Measurements from ENCODE around the gene CNIH2. TPM values are rescaled to one million over a fixed set of nuclear protein-coding genes. Genes with fewer than 3 reads are reported as not detected.
A peak's percentile ranks its signal among the peaks of the same experiment; 100 is the strongest.

The CNIH2 gene
- total RNA-seq, 3 donors from 2014 or later (not counting 1 experiment from before 2014, with no cell fraction given), result 6.3 to 8.8 (median 7.1) TPM

DNA sequence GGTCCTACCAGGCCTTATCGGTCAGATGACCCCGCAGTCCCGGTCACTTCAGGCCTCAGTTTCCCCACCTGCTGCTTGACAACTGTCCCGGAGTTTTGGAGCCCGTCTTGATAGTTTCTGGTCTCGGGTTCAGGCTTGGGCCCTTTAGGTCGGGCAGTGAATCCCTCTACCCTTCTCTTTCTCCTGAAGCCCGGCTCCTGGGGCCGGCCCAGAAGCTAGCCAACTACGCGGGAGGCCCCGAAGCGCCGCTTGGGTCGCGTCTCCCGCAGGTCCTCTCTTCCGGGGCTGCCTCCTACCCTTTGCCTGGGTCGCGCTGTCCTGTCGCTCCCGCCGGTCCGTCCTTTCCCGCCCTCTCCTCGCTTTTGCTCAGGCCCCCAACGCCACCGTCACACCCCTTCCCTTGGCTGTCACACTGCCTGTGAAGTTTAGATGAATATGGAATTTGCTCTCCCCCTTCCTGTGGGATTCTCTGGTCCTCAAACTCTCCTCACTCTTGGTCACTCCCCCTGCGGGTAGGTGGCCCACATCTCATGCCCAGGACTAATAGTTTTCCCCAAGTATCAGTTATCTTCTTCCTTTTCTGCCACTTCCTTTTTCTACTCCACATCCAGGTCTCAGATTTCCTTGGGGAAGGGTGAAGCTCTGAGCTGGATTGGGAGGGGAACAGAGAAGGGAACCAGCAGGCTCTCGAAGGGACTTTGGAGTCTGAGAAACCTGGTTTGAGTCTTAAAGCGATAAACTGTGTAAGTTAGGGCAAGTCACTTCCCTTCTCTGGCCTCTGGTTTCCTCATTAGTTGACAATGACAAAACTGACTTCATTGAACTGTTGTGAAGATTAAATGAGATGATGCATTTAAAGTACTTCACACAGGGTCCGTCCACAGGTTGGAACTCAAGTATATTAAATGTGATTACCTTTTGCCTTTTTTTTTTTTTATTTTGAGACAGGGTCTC is 8.7 kb upstream of the CNIH2 start:
- intact Hi-C loops (cut with micrococcal nuclease), result loop anchor here (1.0 kb wide), 2 partner anchors 13 to 20 kb away; partner anchors contain the start of gene YIF1A
- DNase-seq (peak in 1 of 2 donors; percentile 46), ATAC-seq (no peak)
- Histone ChIP-seq H3K9me3 (ENCODE audit: control insufficient read depth, insufficient read depth, low read length) (no peaks in the 10 kb centered on the region), H3K27me3 (ENCODE audit: control insufficient read depth, insufficient read depth, low read length) (no peaks in the 10 kb centered on the region), H3K4me1 (ENCODE audit: control insufficient read depth, insufficient read depth, low read length) (peaks cover 72% of the 10 kb centered on the region), H3K36me3 (ENCODE audit: control insufficient read depth, insufficient read depth, low read length) (peaks cover 30% of the 10 kb centered on the region), H3K4me3 (ENCODE audit: low read length) (peak overlapping the region; percentile 89), H3K27ac (ENCODE audit: low read length) (peak overlapping the region; percentile 85)
- WGBS (ENCODE audit: insufficient coverage), result 3% methylated on average over 32 of the region's 32 CpGs
- Mint-ChIP-seq H3K4me1 (peaks cover 59 to 65% of the 10 kb centered on the region in 2 donors), H3K36me3 (peaks cover 11% of the 10 kb centered on the region), H3K27me3 (ENCODE audit: low read depth in 2 of 2) (no peaks in the 10 kb centered on the region), H3K9me3 (no peaks in the 10 kb centered on the region), H3K27ac (peak overlapping the region; percentile 95 to 98), H3K4me3 (peak overlapping the region; percentile 97)
- TF ChIP-seq, protein P1, sequence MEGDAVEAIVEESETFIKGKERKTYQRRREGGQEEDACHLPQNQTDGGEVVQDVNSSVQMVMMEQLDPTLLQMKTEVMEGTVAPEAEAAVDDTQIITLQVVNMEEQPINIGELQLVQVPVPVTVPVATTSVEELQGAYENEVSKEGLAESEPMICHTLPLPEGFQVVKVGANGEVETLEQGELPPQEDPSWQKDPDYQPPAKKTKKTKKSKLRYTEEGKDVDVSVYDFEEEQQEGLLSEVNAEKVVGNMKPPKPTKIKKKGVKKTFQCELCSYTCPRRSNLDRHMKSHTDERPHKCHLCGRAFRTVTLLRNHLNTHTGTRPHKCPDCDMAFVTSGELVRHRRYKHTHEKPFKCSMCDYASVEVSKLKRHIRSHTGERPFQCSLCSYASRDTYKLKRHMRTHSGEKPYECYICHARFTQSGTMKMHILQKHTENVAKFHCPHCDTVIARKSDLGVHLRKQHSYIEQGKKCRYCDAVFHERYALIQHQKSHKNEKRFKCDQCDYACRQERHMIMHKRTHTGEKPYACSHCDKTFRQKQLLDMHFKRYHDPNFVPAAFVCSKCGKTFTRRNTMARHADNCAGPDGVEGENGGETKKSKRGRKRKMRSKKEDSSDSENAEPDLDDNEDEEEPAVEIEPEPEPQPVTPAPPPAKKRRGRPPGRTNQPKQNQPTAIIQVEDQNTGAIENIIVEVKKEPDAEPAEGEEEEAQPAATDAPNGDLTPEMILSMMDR (IDR thresholded peaks at IDR 0.05), result no peak

DNA sequence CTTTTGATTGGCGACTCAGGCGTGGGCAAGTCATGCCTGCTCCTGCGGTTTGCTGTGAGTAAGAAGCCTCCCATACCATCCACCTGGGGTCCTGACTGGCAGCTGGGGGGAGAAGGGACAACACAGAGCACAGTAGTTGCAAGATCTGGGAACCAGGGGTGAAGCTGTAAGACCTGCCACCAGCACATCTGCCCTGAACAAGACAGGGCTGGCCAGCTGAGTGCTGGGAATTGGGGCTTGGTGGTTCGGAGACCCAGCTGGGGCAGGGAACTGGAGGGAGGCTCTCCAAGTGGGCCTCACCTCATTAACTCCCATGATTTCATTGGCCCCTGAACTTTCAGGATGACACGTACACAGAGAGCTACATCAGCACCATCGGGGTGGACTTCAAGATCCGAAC is 6.2 kb upstream of the CNIH2 start:
- peaks cover 86% of the 10 kb centered on the region for H3K4me1 ChIP-seq (ENCODE audit: control insufficient read depth, insufficient read depth, low read length)
- intact Hi-C loops (cut with micrococcal nuclease), result no loop called here

DNA sequence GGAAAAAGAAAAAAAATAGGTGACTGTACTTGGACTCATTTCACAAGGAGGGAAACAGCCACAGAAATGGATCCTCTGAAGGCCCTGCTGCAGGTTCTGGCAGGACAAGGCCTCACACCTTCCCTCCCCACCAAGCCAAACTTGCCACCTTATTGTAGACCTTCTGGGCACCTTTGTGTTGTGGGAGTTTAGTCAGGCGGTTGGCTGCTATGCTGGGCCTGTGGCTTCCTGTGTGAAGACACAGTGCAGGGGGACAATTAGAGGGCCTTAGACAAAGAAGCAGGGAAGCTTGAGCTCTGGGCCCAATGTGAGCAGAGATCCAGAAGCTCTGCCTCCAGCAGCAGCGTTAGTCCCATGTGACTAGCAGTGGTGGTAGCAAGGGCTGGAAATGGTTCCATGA is 5.4 kb upstream of the CNIH2 start:
- peaks cover 87% of the 10 kb centered on the region for H3K4me1 ChIP-seq (ENCODE audit: control insufficient read depth, insufficient read depth, low read length)
- Mint-ChIP-seq H3K9me3 (no peaks in the 10 kb centered on the region), H3K4me3 (peak overlapping the region; percentile 70), H3K36me3 (peaks cover 14% of the 10 kb centered on the region), H3K27me3 (ENCODE audit: low read depth in 2 of 2) (no peaks in the 10 kb centered on the region), H3K27ac (peak overlapping the region; percentile 76 to 86), H3K4me1 (peaks cover 59 to 79% of the 10 kb centered on the region in 2 donors)
- peak; percentile 54 to 70 for DNase-seq
- no peaks in the 10 kb centered on the region for H3K27me3 ChIP-seq (ENCODE audit: control insufficient read depth, insufficient read depth, low read length)
- intact Hi-C loops (cut with micrococcal nuclease), result no loop called here
- WGBS (ENCODE audit: insufficient coverage), result 31% methylated on average over 2 of the region's 2 CpGs
- peaks cover 47% of the 10 kb centered on the region for H3K36me3 ChIP-seq (ENCODE audit: control insufficient read depth, insufficient read depth, low read length)
- peak; percentile 34 to 55 (median 49) for ATAC-seq
- TF ChIP-seq, protein P1 (IDR thresholded peaks at IDR 0.05), result no peak
- H3K4me3 ChIP-seq (ENCODE audit: low read length), result no peak overlapping the region
- H3K9me3 ChIP-seq (ENCODE audit: control insufficient read depth, insufficient read depth, low read length), result no peaks in the 10 kb centered on the region
- H3K27ac ChIP-seq (ENCODE audit: low read length), result peak overlapping the region; percentile 20

More for the DNA sequence above, 6.2 kb upstream of the CNIH2 start:
- Histone ChIP-seq H3K9me3 (ENCODE audit: control insufficient read depth, insufficient read depth, low read length) (no peaks in the 10 kb centered on the region), H3K4me3 (ENCODE audit: low read length) (no peak overlapping the region), H3K27ac (ENCODE audit: low read length) (peak overlapping the region; percentile 20), H3K36me3 (ENCODE audit: control insufficient read depth, insufficient read depth, low read length) (peaks cover 47% of the 10 kb centered on the region), H3K27me3 (ENCODE audit: control insufficient read depth, insufficient read depth, low read length) (no peaks in the 10 kb centered on the region)
- ATAC-seq (no peak), DNase-seq (no peak)
- whole genome bisulfite sequencing (ENCODE audit: insufficient coverage), result 91% methylated on average over 7 of the region's 7 CpGs
- H3K4me3 Mint-ChIP-seq, result peak overlapping the region; percentile 41
- no peaks in the 10 kb centered on the region for H3K27me3 Mint-ChIP-seq (ENCODE audit: low read depth in 2 of 2)
- H3K27ac Mint-ChIP-seq, result peak overlapping the region in 1 of 2 donors; percentile 76
- TF ChIP-seq, protein P1 (IDR thresholded peaks at IDR 0.05), result no peak
- H3K4me1 Mint-ChIP-seq, result peaks cover 61 to 79% of the 10 kb centered on the region in 2 donors
- peaks cover 14% of the 10 kb centered on the region for H3K36me3 Mint-ChIP-seq
- no peaks in the 10 kb centered on the region for H3K9me3 Mint-ChIP-seq

All from natural killer cell (primary cell).